Sigmoid colon (tissue), 4 donors: ENCODE data around the gene OXCT1.

ENCODE experiments used
- EP300 ChIP-seq, 4 donors: sonication (generic); formaldehyde crosslinking; IDR thresholded peaks; one replicate each; pipeline ENCODE4 v1.6.1; 2017; ENCODE audit warnings: antibody characterized with exemption in 4 of 4
- POLR2A ChIP-seq, 2 donors: fragments of 450-650 bp; IDR thresholded peaks; one replicate each; pipeline ENCODE4 v1.6.1; 2016; ENCODE audit warnings: antibody characterized with exemption in 2 of 2, mild to moderate bottlenecking in 2 of 2, moderate library complexity in 2 of 2

DNA sequence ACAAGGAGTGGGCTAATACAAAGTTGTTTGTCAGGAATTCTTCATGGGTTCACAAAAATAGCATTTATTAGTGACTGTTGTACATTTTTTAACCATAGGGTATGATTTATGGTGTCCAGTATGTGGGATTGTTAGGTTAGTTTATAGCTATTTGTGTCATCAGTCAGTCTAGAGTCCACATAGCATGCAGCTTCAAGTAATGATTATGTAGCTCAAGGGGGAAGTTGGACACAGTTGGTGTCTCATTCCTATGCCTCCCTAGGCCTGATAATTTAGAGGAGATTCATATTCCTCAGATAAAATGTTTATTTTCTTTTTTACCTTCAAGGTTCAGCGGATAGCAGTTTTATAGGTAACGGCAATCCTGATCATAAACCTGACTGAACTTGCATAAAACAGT, 153.8 kb downstream of the OXCT1 start:
- TF ChIP-seq POLR2A (IDR thresholded peaks at IDR 0.05), result no peak
- TF ChIP-seq EP300 (IDR thresholded peaks at IDR 0.05), result no peak
